HG03575 (cell line): Measurements from ENCODE around the gene VPS11.
A peak's percentile ranks its signal among the peaks of the same experiment; 100 is the strongest.

Source experiments
- ATAC-seq: cut with Tn5 transposase; IDR thresholded peaks from one replicate; pipeline ENCODE4 v1.9.1; 2021; ENCODE audit not compliant: unreplicated experiment, insufficient number of reproducible peaks, low FRiP score; ENCODE audit errors: extremely low read depth

The VPS11 gene

DNA sequence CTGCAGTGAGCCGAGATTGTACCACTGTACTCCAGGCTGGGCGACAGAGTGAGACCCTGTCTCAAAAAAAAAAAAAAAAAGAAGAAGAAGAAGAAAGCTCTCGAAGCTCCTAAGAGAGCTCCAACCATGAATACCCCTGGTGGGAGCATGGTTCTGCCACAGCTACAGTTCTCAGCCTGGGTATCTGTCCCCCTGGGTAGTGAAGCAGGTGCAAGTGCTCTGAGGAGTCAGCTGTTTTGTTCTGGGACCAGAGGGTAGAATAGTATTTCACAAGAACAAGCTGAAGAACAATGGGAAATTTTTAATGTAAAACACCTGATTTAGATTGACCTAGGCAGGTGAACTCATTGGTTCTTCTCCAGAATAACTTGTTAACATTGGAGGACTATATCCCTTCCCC lies 6.4 kb upstream of the VPS11 start:
- ATAC-seq, result no peak

DNA sequence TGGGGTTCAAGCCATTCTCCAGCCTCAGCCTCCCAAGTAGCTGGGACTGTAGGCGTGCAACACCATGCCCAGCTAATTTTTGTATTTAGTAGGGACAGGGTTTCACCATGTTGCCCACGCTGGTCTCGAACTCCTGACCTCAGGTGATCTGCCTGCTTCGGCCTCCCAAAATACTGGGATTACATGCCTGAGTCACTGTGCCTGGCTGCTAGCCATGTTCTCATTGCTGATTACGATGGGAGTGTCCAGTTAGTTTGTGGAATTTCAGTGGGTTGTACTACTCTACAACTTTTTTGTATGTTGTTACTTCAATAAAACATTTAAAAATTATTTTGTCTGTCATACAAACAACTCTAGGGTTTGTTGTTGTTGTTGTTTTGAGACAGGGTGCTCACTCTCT lies 4.8 kb upstream of the VPS11 start:
- no peak for ATAC-seq

DNA sequence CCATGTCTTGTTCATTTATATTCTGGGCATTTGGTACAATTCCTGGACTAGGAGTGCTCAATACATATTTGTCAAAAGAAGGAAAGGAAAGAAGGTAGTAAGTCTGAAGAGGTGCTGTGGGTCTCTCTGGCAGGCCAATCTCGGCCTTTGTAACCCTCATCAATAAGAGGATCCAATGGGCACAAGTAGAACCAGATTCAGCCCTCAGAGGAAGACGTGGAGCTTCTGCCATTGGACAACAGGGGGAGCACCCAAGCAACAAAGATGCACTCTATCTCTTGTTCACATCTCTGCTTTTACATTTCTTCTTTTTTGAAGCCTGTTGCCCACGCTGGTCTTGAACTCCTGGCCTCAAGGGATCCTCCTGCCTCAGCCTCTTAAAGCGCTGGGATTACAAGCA lies 2.2 kb upstream of the VPS11 start:
- ATAC-seq, result no peak

DNA sequence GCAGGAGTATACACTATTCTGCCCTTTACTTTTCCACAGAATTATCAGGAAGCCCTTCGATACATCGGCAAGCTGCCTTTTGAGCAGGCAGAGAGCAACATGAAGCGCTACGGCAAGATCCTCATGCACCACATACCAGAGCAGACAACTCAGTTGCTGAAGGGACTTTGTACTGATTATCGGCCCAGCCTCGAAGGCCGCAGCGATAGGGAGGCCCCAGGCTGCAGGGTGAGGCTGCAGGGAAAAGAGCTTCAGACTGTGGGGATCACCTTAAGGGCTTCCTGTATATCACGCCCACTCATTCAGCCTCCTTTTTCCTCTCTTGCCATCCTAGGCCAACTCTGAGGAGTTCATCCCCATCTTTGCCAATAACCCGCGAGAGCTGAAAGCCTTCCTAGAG lies 10.2 kb downstream of the VPS11 start:
- ATAC-seq, result no peak

DNA sequence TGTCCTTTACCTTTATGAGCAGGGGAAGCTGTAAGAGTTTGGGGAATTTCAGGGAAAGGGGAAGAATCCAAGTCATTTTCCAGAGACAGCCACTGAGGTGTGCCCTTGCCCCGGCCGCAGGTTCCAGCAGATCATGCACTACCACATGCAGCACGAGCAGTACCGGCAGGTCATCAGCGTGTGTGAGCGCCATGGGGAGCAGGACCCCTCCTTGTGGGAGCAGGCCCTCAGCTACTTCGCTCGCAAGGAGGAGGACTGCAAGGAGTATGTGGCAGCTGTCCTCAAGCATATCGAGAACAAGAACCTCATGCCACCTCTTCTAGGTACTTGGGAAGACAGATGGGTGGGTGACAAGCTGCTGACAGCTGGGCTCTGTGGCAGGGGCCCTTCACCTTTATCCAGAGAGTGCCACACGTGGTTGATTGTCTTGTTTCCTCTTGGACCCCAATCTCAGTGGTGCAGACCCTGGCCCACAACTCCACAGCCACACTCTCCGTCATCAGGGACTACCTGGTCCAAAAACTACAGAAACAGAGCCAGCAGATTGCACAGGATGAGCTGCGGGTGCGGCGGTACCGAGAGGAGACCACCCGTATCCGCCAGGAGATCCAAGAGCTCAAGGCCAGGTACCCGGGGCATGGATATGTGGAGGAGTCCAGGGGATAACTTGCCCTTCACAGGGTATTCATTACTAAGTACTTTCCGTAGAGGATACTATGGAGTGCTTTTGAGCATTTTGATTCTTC lies 11.2 kb downstream of the VPS11 start:
- no peak for ATAC-seq

DNA sequence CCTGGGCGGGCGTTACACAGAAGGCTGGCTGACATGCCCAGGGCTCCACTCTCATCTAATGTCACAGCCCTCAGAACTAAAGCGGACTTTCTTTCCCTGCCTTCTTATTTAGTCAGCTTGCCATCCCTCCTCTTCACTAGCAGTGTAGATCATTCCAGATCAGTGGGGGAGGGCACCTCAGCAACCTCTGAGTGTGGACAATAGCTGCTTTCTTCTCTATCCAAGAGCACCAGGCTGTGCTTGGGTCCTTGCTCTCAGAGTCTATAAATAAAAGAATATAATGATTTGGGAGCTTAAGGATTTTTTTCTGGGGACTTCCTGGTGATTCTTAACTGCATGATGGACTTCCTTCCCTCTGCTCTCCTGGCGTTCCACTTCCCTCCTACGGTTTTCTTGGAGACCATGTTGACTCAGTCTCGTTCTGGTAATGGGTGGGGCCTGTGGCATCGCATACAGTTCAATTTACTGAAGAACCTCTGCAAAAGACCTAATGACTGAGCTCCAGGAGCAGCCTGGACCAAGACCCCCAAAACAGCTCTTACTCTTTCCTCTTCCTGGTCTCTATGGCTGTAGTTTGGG lies 14.2 kb downstream of the VPS11 start:
- no peak for ATAC-seq

DNA sequence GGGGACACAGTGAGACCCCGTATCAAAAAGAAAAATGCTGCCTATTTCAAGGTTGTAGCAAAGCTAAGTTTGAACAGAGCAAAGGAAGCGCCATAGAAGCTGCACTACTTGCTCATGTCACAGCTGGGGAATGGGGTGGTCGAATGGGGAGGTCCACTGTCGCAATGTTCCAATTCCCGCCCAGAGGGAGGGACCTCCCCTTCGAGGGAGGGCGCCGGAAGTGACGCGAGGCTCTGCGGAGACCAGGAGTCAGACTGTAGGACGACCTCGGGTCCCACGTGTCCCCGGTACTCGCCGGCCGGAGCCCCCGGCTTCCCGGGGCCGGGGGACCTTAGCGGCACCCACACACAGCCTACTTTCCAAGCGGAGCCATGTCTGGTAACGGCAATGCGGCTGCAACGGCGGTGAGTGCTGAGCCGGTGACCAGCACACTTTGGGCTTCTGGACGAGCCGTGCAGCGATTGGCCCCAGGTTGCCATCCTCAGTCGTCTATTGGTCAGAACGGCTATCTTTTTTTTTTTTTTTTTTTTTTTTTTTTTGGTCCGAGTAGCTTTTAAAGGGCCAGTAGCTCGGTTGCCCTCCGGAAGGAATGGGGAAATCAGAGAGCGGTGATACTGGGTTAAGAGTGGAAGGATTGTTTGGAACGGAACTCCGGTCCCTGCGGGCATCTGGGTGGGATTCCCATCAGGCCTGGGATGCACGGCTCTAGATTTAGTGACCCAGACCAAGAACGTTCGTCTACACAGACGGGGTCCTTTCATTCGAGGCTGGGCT lies 17.2 kb downstream of the VPS11 start, which contains the start of gene HMBS:
Gene HMBS (plus strand): TSS at position 219 of the 774 bp plus-strand sequence. CDS start 153 bp downstream, at position 372.
- peak; percentile 50 for ATAC-seq

DNA sequence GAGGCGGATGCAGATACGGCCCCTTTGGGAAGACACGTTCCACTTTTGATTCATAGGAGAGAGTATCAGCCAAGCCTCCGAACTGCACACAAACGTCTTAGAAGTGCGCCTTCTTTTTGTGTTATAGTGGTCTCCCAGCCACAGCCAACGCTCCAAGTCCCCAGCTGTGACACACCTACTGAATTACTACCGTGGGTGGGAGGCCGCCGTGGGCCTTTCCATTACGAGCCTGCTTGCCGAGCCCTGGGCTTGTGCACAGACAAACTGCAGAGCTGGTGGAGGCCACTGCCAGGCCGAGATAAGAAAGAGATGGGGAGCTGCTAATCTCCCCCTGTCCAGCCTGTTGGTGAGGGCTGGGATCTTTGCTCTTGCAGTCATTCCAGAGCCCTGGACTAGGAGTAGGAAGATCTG lies 17.8 kb downstream of the VPS11 start:
- ATAC-seq, result no peak

DNA sequence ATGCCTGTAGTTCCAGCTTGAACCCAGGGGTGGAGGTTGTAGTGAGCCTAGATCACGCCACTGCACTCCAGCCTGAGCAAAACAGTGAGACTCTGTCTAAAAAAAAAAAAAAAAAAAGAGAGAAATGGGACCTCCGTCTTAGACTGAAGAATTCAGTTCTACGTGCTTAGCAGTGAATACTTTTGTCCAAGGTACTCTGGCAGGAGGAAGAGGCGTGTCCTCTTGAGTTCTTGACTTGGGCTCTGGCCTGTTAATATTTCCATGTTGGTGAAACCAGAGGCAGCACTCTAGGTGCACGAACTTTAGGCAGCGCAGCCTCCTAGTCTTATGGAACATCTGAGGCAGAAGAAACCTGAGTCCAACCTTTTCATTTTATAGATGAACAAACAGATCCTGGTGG lies 19.5 kb downstream of the VPS11 start:
- no peak for ATAC-seq

DNA sequence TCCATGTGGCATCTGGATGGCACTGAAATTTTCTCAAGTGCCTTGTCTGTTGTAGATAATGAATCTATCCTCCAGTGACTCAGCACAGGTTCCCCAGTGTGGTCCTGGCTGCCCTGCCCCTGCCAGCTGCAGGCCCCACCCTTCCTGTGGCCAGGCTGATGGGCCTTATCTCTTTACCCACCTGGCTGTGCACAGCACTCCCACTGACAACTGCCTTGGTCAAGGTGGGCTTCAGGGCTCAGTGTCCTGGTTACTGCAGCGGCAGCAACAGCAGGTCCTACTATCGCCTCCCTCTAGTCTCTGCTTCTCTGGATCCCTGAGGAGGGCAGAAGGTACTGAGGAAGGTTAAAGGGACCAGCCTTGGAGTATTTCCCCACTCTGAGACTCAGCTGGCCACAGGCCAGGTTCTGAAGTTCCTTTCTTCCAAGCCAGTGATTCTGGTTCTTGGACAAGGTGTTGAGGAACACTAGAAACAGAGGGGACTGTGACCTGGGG lies 20.2 kb downstream of the VPS11 start:
- ATAC-seq, result no peak

DNA sequence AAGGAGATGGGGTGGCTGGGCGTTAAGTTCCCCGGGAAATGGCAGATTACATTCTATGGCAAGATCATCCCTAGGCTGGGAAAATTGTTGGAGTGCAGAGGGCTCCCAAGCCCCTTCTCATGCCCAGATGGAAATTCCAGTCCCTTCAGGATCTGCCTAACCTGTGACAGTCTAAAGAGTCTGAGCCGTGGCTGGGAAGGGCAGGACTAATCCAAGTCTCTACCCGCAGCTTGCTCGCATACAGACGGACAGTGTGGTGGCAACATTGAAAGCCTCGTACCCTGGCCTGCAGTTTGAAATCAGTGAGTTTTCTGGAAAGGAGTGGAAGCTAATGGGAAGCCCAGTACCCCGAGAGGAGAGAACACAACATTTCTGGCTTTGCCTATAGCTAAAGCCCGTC lies 20.8 kb downstream of the VPS11 start:
- no peak for ATAC-seq

DNA sequence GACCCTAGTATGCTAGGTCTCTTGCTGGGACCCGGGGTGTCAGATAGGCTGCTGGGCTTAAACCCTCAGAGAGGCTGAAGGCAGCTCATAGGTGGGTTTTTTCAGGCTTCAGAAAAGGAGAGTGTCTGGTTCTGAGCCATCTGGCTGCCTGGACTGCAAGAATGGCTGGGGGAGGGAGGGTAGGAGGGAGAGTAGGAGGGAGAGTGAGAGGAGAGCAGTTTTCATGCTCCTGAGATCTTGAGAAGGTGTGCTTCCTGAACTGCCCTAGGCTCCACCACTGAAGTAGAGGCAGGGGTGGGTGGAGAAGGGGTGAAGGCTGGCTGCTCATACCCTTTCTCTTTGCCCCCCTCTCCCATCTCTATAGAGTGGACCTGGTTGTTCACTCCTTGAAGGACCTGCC lies 21.7 kb downstream of the VPS11 start:
- ATAC-seq, result no peak

DNA sequence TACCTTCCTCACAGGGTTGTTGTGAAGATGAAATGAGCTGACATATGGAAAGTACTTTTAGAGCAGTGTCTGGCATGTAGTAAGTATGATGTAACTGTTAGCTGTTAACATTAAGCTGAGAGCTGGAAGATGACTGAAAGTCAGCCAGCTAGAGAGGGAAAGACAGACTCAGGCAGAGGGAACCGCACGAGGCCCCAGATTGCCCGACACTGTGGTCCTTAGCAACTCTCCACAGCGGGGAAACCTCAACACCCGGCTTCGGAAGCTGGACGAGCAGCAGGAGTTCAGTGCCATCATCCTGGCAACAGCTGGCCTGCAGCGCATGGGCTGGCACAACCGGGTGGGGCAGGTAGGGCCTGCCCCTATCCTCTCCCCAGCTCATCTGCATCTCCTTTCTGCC lies 23.6 kb downstream of the VPS11 start:
- no peak for ATAC-seq

DNA sequence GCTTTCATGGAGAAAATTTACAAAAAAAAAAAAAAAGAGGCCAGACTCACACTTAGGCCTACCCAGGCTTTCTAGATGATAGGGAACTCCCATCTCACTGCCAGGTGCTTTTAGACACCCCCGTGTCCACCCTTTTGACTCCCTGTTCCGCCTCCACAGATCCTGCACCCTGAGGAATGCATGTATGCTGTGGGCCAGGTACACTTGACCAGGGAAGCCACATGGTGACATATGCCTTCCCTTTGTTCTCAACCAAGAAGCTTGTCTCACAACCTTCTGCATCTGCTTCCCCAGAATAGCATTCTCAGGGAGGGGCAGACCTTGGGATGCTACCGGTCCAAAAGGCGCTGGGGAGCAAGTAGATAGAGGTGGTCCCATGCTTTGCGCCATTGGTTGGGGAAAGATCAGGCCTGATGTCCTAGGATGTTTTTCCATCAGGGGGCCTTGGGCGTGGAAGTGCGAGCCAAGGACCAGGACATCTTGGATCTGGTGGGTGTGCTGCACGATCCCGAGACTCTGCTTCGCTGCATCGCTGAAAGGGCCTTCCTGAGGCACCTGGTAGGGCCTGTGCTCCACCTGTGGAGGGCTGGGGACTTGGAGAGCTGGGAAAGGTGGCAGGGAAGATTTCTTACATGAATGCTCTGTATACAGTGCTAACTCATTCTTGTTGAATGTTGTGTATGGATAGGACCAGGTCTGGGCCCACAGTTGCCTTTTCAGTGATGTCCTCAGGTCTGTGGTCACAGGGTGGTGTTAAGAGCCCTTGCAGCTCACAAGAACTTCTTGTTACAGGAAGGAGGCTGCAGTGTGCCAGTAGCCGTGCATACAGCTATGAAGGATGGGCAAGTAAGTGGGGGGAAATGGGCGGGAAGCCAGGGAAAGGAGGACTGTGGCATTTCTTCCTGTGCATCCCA lies 24.6 kb downstream of the VPS11 start:
- no peak for ATAC-seq

DNA sequence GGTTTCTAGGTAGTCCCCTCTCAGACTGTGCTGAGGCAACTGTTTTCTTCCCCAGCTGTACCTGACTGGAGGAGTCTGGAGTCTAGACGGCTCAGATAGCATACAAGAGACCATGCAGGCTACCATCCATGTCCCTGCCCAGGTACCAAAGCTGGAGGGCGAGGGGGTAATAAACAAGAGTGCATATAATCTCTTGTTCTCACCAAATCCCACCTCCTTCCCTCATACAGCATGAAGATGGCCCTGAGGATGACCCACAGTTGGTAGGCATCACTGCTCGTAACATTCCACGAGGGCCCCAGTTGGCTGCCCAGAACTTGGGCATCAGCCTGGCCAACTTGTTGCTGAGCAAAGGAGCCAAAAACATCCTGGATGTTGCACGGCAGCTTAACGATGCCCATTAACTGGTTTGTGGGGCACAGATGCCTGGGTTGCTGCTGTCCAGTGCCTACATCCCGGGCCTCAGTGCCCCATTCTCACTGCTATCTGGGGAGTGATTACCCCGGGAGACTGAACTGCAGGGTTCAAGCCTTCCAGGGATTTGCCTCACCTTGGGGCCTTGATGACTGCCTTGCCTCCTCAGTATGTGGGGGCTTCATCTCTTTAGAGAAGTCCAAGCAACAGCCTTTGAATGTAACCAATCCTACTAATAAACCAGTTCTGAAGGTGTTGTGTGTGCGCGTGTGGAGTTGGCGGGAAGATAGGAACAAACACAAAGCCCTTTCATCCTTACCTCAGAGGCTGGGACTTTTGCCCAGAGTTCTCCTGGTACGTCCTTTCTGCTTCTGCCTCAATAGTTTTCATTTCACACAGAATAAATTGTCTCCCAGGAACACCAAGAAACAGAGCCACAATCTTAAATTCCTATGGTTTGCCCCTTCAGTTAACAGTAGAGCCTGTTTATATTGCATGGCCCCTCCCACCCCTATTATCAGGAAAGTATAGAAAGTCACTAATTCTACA lies 25.5 kb downstream of the VPS11 start:
- ATAC-seq, result no peak

DNA sequence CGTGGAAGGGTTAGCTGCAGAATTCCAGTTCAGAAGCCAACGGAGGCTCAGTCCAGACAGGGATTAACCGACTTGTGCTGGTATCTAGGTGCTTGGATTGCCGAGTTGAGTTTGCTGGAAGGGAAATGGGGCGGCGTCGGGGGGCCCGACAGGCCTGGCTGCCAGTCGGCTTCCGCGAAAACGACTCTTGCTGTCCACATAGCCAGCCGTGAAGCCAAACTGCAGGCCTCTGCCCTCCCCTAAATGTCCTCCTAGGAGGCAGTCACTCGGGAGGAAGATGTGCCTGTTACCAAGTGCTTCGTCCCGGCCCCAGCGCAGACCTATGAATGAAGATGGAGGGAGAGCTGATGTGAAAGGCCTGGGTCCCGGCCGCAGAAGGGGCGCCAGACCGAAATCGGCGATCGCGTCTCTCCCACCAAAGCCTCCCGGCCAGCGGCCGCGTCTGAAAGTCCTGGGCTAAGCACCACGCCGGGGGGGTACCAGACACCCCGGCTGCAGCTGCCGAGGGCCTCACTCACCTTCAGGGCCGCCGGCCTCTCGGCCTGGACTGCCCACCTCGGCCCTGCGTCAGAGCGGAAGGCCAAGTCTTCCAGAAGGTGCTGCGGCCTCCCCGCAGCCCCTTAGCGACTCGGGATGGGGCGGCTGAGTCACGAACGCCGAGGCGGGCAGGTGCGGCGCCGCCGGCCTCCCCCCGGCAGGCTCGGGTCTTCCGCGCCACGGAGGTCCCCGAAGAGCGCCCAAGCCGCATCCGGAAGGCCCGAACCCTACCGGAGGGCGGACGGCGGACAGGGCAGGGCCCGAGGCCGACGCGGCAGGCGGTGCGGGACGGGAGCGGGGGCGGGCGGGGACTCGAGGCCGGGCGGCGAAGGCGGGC lies 26.6 kb downstream of the VPS11 start:
- no peak for ATAC-seq

DNA sequence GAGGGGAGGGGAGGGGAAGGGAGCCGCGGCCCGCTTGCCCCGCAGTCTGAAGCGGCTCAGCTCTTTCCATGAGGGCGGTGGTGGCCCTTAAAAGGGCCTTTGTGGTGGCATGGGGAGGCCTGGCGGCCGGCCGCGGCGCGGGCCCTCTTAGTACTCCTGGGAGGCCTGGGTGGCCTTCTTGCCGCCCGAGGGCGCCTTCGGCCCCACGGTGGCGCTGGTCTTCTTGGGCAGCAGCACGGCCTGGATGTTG lies 27.1 kb downstream of the VPS11 start:
- ATAC-seq, result no peak
